Heart left ventricle (tissue), 13 donors: ENCODE measurements around the gene NFIA.

Experiments used
- POLR2A ChIP-seq, 2 donors: fragments of 450-650 bp; IDR thresholded peaks; one replicate each; pipeline ENCODE4 v1.6.1; 2017; ENCODE audit warnings: antibody characterized with exemption in 2 of 2, mild to moderate bottlenecking in 2 of 2, moderate library complexity in 2 of 2
- TF ChIP-seq, protein P1 (sequence below), 12 donors: fragments of 200-600 bp; sonication (generic) in 4 of 12; IDR thresholded peaks; one replicate each; pipeline versions ENCODE4 v1.5.0 to v1.8.0; 2018 to 2022; ENCODE audit warnings: antibody characterized with exemption in 12 of 12, mild to moderate bottlenecking in 5 of 12
- donor health status: ischemic (EF 13 %, LVEDD 7.1; RV severe dilation, severe dysfunction).
- donor health status: DM: no; HTN: yes; CAD: no.
- donor health status: DM: no; HTN: no; CAD: no.
- donor health status: ischemic (EF 25% LVEDD 6.9; RV normal size, moderate dysfunction).
- donor health status: ischemic (EF 25% LVEDD 5.7; RV mildly dilated, moderate dysfunction).
- donor health status: ischemic (EF 35%, LVEDD 5.7; RV mildly dilated, moderate dysfunction).
- donor health status: nonischemic (EF 11% LVEDD 7.7; RV severe dilation, severe dysfunction).
- donor health status: DM: yes; HTN: yes; CAD: no.
- donor health status: PGD.
- donor health status: ischemic (EF 29% LVEDD 5.4; RV normal size, mild dysfunction).
- donor health status: nonischemic (EF 23%, LVEDD 6.1; RV moderate dilation, normal function).

DNA sequence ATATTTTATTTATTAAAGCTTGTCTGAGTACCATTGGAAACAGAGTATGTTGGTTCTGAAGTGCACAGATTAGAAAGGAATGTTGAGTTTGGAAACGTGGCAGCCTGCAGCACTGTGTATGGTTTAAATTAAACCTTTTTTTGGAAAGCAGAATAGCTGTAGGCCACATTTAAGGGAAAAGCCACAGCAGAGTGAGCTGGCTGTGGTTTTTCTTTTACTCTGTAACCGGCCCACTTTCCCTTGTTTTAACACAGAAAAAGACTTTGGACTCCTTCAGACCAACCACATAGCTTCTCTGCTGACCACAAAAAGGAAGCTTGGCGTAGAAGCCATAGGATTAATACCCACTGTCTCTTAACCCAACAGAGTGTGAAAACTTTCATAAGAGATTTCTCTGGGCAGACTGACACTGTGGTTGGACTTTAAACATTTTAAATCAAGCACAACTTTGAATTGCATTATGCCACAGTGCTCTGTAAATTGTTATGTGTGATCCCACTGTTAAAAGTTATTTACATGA lies 75.2 kb downstream of the NFIA start:
- TF ChIP-seq, protein P1, sequence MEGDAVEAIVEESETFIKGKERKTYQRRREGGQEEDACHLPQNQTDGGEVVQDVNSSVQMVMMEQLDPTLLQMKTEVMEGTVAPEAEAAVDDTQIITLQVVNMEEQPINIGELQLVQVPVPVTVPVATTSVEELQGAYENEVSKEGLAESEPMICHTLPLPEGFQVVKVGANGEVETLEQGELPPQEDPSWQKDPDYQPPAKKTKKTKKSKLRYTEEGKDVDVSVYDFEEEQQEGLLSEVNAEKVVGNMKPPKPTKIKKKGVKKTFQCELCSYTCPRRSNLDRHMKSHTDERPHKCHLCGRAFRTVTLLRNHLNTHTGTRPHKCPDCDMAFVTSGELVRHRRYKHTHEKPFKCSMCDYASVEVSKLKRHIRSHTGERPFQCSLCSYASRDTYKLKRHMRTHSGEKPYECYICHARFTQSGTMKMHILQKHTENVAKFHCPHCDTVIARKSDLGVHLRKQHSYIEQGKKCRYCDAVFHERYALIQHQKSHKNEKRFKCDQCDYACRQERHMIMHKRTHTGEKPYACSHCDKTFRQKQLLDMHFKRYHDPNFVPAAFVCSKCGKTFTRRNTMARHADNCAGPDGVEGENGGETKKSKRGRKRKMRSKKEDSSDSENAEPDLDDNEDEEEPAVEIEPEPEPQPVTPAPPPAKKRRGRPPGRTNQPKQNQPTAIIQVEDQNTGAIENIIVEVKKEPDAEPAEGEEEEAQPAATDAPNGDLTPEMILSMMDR (IDR thresholded peaks at IDR 0.05), result no peak
- no peak for TF ChIP-seq POLR2A (IDR thresholded peaks at IDR 0.05)
